HepG2 (cell line): Measurements from ENCODE around the gene IQSEC1.

Source experiments
- NBN ChIP-seq: fragments of 450-650 bp; conservative IDR thresholded peaks from 2 replicates; pipeline ENCODE4 v1.6.1; 2017
- YEATS2 ChIP-seq: sonication (generic); formaldehyde crosslinking; IDR thresholded peaks from 2 replicates; pipeline ENCODE4 v1.4.0; 2020; ENCODE audit warnings: missing genetic modification reagents, borderline replicate concordance
- ZNF121 ChIP-seq: sonication (generic); formaldehyde crosslinking; IDR thresholded peaks from 2 replicates; pipeline ENCODE4 v1.5.0; 2020; ENCODE audit warnings: mild to moderate bottlenecking, missing genetic modification reagents

- TF ChIP-seq YEATS2, result no peak
- TF ChIP-seq ZNF121 (CRISPR knock-in tag), result no peak
- TF ChIP-seq NBN, result no peak
Measured at GRCh38 chr3:13034861-13035260, 38.4 kb downstream of the IQSEC1 start.
